Neural cell (in vitro differentiated cells): ENCODE results near the gene NELL1. TPM values are rescaled to one million over a fixed set of nuclear protein-coding genes. Genes with fewer than 3 reads are reported as not detected.
"Not testable (repeated sequence)": the region's sequence is repeated elsewhere in the genome, so short reads cannot be mapped to it uniquely, and the experiment has no call there.

ENCODE experiments used
- H2AFZ ChIP-seq: fragments of 200-600, 300-800 bp; sonication (generic), shearing (Covaris generic); 2 replicates; pipeline ENCODE4 v1.6.0; 2014; ENCODE audit warnings: low read depth, mild to moderate bottlenecking, antibody characterized with exemption, low read length, moderate library complexity
- H3F3A ChIP-seq: fragments of 200-600 bp; shearing (Covaris generic); 2 replicates; pipeline ENCODE4 v1.6.1; 2016; ENCODE audit warnings: mild to moderate bottlenecking, moderate library complexity, mixed read lengths, antibody characterized with exemption, low read length; ENCODE audit not compliant: insufficient read depth, poor library complexity, severe bottlenecking
- H3K27ac ChIP-seq: fragments of 200-600, 300-800 bp; sonication (generic), shearing (Covaris generic); 2 replicates; pipeline ENCODE4 v1.5.1; 2014; ENCODE audit warnings: mild to moderate bottlenecking, low read length, moderate library complexity
- H3K27me3 ChIP-seq: fragments of 300-800, 200-600 bp; sonication (generic), shearing (Covaris generic); 2 replicates; pipeline ENCODE4 v1.6.0; 2014; ENCODE audit warnings: mild to moderate bottlenecking, low read depth, low read length, moderate library complexity; ENCODE audit not compliant: insufficient read depth
- H3K36me3 ChIP-seq: fragments of 300-800, 200-600 bp; sonication (generic), shearing (Covaris generic); 2 replicates; pipeline ENCODE4 v1.5.1; 2014; ENCODE audit warnings: mild to moderate bottlenecking, antibody characterized with exemption, low read length, moderate library complexity; ENCODE audit not compliant: insufficient read depth
- H3K4me2 ChIP-seq: fragments of 300-800, 200-600 bp; sonication (generic), shearing (Covaris generic); 2 replicates; pipeline ENCODE4 v1.6.0; 2014; ENCODE audit warnings: mild to moderate bottlenecking, low read length
- H3K4me3 ChIP-seq: fragments of 300-800, 200-600 bp; sonication (generic), shearing (Covaris generic); 2 replicates; pipeline ENCODE4 v1.5.1; 2014; ENCODE audit warnings: mild to moderate bottlenecking, low read length, moderate library complexity
- H3K79me2 ChIP-seq: fragments of 200-600 bp; shearing (Covaris generic); replicated peaks from 2 replicates; pipeline ENCODE4 v1.6.0; 2014; ENCODE audit warnings: mild to moderate bottlenecking, low read length, moderate library complexity; ENCODE audit not compliant: insufficient read depth
- H3K9ac ChIP-seq: fragments of 300-800, 200-600 bp; sonication (generic), shearing (Covaris generic); 2 replicates; pipeline ENCODE4 v1.6.1; 2016; ENCODE audit warnings: mild to moderate bottlenecking, low read length, mixed read lengths
- H3K9me2 ChIP-seq: fragments of 200-600 bp; shearing (Covaris generic); 2 replicates; pipeline ENCODE4 v1.6.1; 2016; ENCODE audit warnings: mild to moderate bottlenecking, low read length, mixed read lengths; ENCODE audit not compliant: insufficient read depth
- H3K9me3 ChIP-seq: fragments of 200-600, 300-800 bp; sonication (generic), shearing (Covaris generic); 2 replicates; pipeline ENCODE4 v1.6.1; 2016; ENCODE audit warnings: mild to moderate bottlenecking, mixed run types, low read length, moderate library complexity, mixed read lengths
- H4K20me1 ChIP-seq: fragments of 200-600 bp; shearing (Covaris generic); 2 replicates; pipeline ENCODE4 v1.6.1; 2016; ENCODE audit warnings: mild to moderate bottlenecking, mixed run types; ENCODE audit not compliant: insufficient read depth
- EP300 ChIP-seq: fragments of 450-650 bp; conservative IDR thresholded peaks from 2 replicates; pipeline ENCODE4 v1.6.1; 2014; ENCODE audit warnings: antibody characterized with exemption, mild to moderate bottlenecking, moderate library complexity; ENCODE audit not compliant: poor library complexity, severe bottlenecking
- EZH2 ChIP-seq: fragments of 200-600, 300-800 bp; shearing (Covaris generic), sonication (generic); IDR thresholded peaks from 2 replicates; pipeline ENCODE4 v1.6.1; 2014; ENCODE audit warnings: antibody characterized with exemption, low read length, borderline replicate concordance, mild to moderate bottlenecking; ENCODE audit not compliant: insufficient read depth, poor library complexity, severe bottlenecking
- MXI1 ChIP-seq: fragments of 450-650 bp; conservative IDR thresholded peaks from 2 replicates; pipeline ENCODE4 v1.6.1; 2014; ENCODE audit warnings: antibody characterized with exemption, mild to moderate bottlenecking; ENCODE audit not compliant: poor library complexity, severe bottlenecking
- POLR2AphosphoS5 ChIP-seq: IDR thresholded peaks from 2 replicates; pipeline ENCODE4 v1.6.1; 2012
- RAD21 ChIP-seq: fragments of 450-650 bp; conservative IDR thresholded peaks from 2 replicates; pipeline ENCODE4 v1.6.1; 2014; ENCODE audit warnings: antibody characterized with exemption, mild to moderate bottlenecking, moderate library complexity
- SMC3 ChIP-seq: fragments of 450-650 bp; conservative IDR thresholded peaks from 2 replicates; pipeline ENCODE4 v1.6.1; 2014; ENCODE audit warnings: antibody characterized with exemption, mild to moderate bottlenecking, moderate library complexity; ENCODE audit not compliant: poor library complexity
- TAF1 ChIP-seq: IDR thresholded peaks from 2 replicates; pipeline ENCODE4 v1.6.1; 2012; ENCODE audit warnings: low read depth
- polyA plus RNA-seq: library from polyadenylated mRNA; depleted of rRNA; stranded (reverse); fragments of >200 nt; gene quantifications from 2 replicates; pipeline ENCODE4 v1.2.3, GENCODE V29; 2014
- TF ChIP-seq, protein P1 (sequence below): fragments of 450-650 bp; IDR thresholded peaks from 2 replicates; pipeline ENCODE4 v1.5.1; 2014; ENCODE audit warnings: antibody characterized with exemption, mild to moderate bottlenecking, moderate library complexity; ENCODE audit not compliant: poor library complexity, severe bottlenecking
- TF ChIP-seq, protein P2 (sequence below): IDR thresholded peaks from 2 replicates; pipeline ENCODE4 v1.6.1; 2012; ENCODE audit warnings: borderline replicate concordance

The NELL1 gene
- polyA plus RNA-seq, 1 donor from 2014 or later = 70.4 TPM

DNA sequence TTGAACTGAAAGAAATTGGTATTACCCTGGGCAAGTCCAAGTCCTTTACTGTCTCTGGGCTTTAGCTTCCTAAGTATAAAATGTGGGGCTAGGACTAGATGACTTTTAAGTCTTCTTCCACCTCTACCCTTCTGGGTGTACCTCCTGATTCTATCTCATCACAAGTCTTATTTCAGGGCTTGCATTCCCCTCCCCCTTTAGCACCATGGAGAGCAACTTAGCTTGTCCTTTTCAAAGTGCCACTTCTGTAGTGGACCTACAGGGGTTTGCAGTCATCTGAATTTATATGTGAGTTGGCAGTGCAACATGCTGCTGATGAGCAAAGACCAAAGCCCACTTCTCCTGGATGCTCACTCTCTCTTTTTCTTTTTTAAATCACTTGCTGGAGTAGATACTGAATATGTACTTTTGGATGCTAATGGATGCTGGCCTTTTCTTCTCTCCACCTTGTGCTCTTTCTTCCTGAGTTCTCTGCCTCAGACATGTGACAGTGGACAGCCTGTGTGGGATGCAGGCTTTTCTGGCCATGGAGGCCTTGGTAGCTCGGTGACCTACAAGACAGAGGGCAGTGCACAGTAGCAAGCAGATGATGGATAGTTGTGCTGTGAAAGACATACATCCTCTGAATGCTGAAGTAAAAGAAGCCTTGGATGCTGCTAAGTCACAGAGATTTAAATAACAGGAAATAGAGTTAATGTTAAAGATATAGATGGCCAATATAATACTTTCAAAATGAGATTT, 185.0 kb downstream of the NELL1 start:
- H3K36me3 ChIP-seq = no peaks in the 10 kb centered on the region
- no peaks in the 10 kb centered on the region for H3K9me2 ChIP-seq
- no peaks in the 10 kb centered on the region for H3K79me2 ChIP-seq
- H2AFZ ChIP-seq = no peak overlapping the region
- H3K27ac ChIP-seq = no peak overlapping the region
- no peak overlapping the region for H3K4me2 ChIP-seq
- H3K9me3 ChIP-seq = no peaks in the 10 kb centered on the region
- no peak for TF ChIP-seq SMC3
- TF ChIP-seq, protein P1, sequence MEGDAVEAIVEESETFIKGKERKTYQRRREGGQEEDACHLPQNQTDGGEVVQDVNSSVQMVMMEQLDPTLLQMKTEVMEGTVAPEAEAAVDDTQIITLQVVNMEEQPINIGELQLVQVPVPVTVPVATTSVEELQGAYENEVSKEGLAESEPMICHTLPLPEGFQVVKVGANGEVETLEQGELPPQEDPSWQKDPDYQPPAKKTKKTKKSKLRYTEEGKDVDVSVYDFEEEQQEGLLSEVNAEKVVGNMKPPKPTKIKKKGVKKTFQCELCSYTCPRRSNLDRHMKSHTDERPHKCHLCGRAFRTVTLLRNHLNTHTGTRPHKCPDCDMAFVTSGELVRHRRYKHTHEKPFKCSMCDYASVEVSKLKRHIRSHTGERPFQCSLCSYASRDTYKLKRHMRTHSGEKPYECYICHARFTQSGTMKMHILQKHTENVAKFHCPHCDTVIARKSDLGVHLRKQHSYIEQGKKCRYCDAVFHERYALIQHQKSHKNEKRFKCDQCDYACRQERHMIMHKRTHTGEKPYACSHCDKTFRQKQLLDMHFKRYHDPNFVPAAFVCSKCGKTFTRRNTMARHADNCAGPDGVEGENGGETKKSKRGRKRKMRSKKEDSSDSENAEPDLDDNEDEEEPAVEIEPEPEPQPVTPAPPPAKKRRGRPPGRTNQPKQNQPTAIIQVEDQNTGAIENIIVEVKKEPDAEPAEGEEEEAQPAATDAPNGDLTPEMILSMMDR = no peak
- TF ChIP-seq, protein P2, sequence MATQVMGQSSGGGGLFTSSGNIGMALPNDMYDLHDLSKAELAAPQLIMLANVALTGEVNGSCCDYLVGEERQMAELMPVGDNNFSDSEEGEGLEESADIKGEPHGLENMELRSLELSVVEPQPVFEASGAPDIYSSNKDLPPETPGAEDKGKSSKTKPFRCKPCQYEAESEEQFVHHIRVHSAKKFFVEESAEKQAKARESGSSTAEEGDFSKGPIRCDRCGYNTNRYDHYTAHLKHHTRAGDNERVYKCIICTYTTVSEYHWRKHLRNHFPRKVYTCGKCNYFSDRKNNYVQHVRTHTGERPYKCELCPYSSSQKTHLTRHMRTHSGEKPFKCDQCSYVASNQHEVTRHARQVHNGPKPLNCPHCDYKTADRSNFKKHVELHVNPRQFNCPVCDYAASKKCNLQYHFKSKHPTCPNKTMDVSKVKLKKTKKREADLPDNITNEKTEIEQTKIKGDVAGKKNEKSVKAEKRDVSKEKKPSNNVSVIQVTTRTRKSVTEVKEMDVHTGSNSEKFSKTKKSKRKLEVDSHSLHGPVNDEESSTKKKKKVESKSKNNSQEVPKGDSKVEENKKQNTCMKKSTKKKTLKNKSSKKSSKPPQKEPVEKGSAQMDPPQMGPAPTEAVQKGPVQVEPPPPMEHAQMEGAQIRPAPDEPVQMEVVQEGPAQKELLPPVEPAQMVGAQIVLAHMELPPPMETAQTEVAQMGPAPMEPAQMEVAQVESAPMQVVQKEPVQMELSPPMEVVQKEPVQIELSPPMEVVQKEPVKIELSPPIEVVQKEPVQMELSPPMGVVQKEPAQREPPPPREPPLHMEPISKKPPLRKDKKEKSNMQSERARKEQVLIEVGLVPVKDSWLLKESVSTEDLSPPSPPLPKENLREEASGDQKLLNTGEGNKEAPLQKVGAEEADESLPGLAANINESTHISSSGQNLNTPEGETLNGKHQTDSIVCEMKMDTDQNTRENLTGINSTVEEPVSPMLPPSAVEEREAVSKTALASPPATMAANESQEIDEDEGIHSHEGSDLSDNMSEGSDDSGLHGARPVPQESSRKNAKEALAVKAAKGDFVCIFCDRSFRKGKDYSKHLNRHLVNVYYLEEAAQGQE = no peak
- no peak for TF ChIP-seq MXI1
- TF ChIP-seq POLR2AphosphoS5 = no peak
- TF ChIP-seq EZH2 = no peak
- TF ChIP-seq TAF1 = no peak
- no peak for TF ChIP-seq RAD21
- TF ChIP-seq EP300 = no peak
- H3K9ac ChIP-seq = no peak overlapping the region
- H3K4me3 ChIP-seq = no peak overlapping the region
- no peaks in the 10 kb centered on the region for H3F3A ChIP-seq
- H4K20me1 ChIP-seq = no peaks in the 10 kb centered on the region
- no peaks in the 10 kb centered on the region for H3K27me3 ChIP-seq

DNA sequence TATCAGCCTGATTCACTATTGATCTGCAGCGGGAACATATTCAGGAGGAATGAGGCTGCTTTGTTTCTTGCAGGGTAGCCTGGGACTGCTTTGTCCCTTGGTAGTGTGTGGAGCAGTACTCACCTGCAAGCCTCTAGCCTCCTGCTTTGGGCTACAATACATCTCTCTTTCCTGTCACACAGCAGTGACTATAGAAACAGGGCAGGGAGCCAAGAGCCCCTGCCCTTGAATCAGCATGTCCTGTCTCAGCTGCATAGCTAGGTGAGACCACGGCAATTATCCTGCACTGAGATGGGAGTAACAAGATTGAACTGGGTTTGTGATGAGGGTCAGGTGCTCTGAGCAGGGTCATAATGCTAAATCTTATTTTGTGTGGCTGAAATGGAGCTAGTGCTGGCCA, 191.9 kb downstream of the NELL1 start:
- Histone ChIP-seq H3K36me3 (no peaks in the 10 kb centered on the region), H3K79me2 (no peaks in the 10 kb centered on the region), H3K9me2 (no peaks in the 10 kb centered on the region), H3K27ac (no peak overlapping the region), H3K4me2 (no peak overlapping the region), H3K9me3 (no peaks in the 10 kb centered on the region), H3K9ac (no peak overlapping the region), H2AFZ (no peak overlapping the region), H3F3A (no peaks in the 10 kb centered on the region), H4K20me1 (no peaks in the 10 kb centered on the region), H3K4me3 (no peak overlapping the region), H3K27me3 (no peaks in the 10 kb centered on the region)
- TF ChIP-seq TAF1 = no peak
- TF ChIP-seq POLR2AphosphoS5 = no peak
- no peak for TF ChIP-seq SMC3
- no peak for TF ChIP-seq EP300
- TF ChIP-seq, protein P2 = no peak
- no peak for TF ChIP-seq MXI1
- TF ChIP-seq RAD21 = no peak
- no peak for TF ChIP-seq EZH2
- TF ChIP-seq, protein P1 = no peak

DNA sequence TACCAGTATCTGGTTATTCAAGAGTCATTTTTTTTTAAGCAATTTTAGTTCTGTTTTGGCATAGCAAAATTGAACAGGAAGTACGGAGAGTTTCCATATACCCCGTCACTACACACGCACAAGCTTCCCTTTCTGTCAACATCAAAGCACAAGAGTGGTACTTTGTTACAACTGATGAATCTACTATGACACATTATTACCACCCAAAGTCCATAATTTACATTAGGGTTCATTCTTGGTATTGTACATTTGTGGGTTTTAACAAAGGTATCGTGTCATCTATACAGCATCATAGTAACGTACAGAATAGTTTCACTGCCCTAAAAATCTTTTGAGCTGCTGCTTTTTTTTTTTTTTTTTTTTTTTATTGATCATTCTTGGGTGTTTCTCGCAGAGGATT, 192.9 kb downstream of the NELL1 start:
- not testable (repeated sequence) for H3K9me2 ChIP-seq, H2AFZ ChIP-seq, H3K4me2 ChIP-seq, H3F3A ChIP-seq, H3K4me3 ChIP-seq, H3K27me3 ChIP-seq, H3K36me3 ChIP-seq, H3K79me2 ChIP-seq, H3K9ac ChIP-seq, H4K20me1 ChIP-seq, H3K27ac ChIP-seq, H3K9me3 ChIP-seq
